Parathyroid adenoma (tissue), 2 donors: ENCODE data around the gene ALK.

Experiments
- H2AFZ ChIP-seq: fragments of 300-600 bp; sonication (generic); one replicate; pipeline ENCODE4 v1.7.0; 2017; ENCODE audit warnings: antibody characterized with exemption, mild to moderate bottlenecking
- H3K27ac ChIP-seq: fragments of 300-600 bp; sonication (generic); one replicate; pipeline ENCODE4 v1.7.0; 2017
- H3K27me3 ChIP-seq: fragments of 300-600 bp; sonication (generic); one replicate; pipeline ENCODE4 v1.7.0; 2017; ENCODE audit warnings: low read length; ENCODE audit not compliant: control insufficient read depth, insufficient read depth
- H3K36me3 ChIP-seq: fragments of 300-600 bp; sonication (generic); one replicate; pipeline ENCODE4 v1.7.0; 2017; ENCODE audit warnings: low read length; ENCODE audit not compliant: control insufficient read depth, insufficient read depth
- H3K4me1 ChIP-seq: fragments of 300-600 bp; sonication (generic); one replicate; pipeline ENCODE4 v1.7.0; 2017; ENCODE audit warnings: control low read depth
- H3K4me2 ChIP-seq: fragments of 300-600 bp; sonication (generic); one replicate; pipeline ENCODE4 v1.7.0; 2017; ENCODE audit warnings: low read length
- H3K4me3 ChIP-seq: fragments of 300-600 bp; sonication (generic); one replicate; pipeline ENCODE4 v1.7.0; 2017; ENCODE audit warnings: low read depth, low read length
- H3K79me2 ChIP-seq: fragments of 300-600 bp; sonication (generic); one replicate; pipeline ENCODE4 v1.7.0; 2017; ENCODE audit warnings: control low read depth
- H3K9ac ChIP-seq: fragments of 300-600 bp; sonication (generic); one replicate; pipeline ENCODE4 v1.7.0; 2017; ENCODE audit warnings: mild to moderate bottlenecking
- H3K9me3 ChIP-seq: fragments of 300-600 bp; sonication (generic); one replicate; pipeline ENCODE4 v1.7.0; 2017; ENCODE audit warnings: low read length; ENCODE audit not compliant: control insufficient read depth
- TF ChIP-seq, protein P1 (sequence below): fragments of 300-600 bp; sonication (generic); IDR thresholded peaks from one replicate; pipeline ENCODE4 v1.7.0; 2017; ENCODE audit warnings: antibody characterized with exemption, mild to moderate bottlenecking
- donor health status: primary hyperparathyroidism.

The ALK gene

DNA sequence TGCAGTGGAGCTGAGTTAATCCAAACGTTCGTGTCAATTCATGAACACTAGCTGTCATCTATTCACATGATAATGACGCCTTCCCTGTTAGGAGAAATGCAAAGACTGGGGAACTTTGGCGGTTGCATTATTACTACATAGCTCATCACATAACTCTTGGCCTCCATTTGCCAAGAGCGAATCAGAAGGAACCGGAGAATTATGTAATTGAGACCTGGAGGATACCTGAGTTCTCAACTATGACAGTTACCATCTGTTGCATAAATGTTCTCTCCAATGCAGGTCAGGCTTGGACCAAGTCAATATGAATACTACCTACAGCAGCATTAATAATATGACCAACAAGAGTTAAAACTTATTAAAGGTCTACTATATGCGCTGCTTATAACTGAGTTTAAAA lies 531.7 kb downstream of the ALK start:
- Histone ChIP-seq H2AFZ (no peak overlapping the region), H3K4me3 (no peak overlapping the region), H3K9ac (no peak overlapping the region), H3K27me3 (no peaks in the 10 kb centered on the region), H3K36me3 (no peaks in the 10 kb centered on the region), H3K27ac (no peak overlapping the region), H3K9me3 (no peaks in the 10 kb centered on the region), H3K4me1 (no peaks in the 10 kb centered on the region), H3K4me2 (no peak overlapping the region), H3K79me2 (no peaks in the 10 kb centered on the region)
- TF ChIP-seq, protein P1, sequence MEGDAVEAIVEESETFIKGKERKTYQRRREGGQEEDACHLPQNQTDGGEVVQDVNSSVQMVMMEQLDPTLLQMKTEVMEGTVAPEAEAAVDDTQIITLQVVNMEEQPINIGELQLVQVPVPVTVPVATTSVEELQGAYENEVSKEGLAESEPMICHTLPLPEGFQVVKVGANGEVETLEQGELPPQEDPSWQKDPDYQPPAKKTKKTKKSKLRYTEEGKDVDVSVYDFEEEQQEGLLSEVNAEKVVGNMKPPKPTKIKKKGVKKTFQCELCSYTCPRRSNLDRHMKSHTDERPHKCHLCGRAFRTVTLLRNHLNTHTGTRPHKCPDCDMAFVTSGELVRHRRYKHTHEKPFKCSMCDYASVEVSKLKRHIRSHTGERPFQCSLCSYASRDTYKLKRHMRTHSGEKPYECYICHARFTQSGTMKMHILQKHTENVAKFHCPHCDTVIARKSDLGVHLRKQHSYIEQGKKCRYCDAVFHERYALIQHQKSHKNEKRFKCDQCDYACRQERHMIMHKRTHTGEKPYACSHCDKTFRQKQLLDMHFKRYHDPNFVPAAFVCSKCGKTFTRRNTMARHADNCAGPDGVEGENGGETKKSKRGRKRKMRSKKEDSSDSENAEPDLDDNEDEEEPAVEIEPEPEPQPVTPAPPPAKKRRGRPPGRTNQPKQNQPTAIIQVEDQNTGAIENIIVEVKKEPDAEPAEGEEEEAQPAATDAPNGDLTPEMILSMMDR, result no peak

DNA sequence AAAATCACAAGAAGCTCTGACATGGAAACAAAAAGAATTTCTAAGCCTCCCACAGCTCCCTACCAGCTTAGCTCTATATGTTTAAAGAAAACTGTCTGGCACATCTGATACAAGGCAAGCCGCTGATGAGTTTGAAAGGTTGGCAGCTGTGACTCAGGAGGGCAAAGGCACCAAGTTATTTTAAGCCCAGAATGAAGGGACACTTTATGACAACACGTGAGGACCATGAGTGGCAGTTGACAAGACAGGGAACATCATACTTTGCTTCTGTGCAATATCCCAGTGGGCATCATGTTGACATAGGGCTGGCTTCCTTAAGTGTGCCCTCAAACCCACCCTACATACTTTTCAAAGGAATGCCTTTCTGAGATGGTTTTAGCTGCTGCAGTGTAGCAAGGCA lies 533.3 kb downstream of the ALK start:
- H2AFZ ChIP-seq, result no peak overlapping the region
- H3K27me3 ChIP-seq, result no peaks in the 10 kb centered on the region
- H3K79me2 ChIP-seq, result no peaks in the 10 kb centered on the region
- no peak overlapping the region for H3K4me2 ChIP-seq
- no peak overlapping the region for H3K4me3 ChIP-seq
- TF ChIP-seq, protein P1, result no peak
- H3K36me3 ChIP-seq, result no peaks in the 10 kb centered on the region
- H3K9ac ChIP-seq, result no peak overlapping the region
- no peaks in the 10 kb centered on the region for H3K4me1 ChIP-seq
- H3K9me3 ChIP-seq, result no peaks in the 10 kb centered on the region
- H3K27ac ChIP-seq, result no peak overlapping the region

DNA sequence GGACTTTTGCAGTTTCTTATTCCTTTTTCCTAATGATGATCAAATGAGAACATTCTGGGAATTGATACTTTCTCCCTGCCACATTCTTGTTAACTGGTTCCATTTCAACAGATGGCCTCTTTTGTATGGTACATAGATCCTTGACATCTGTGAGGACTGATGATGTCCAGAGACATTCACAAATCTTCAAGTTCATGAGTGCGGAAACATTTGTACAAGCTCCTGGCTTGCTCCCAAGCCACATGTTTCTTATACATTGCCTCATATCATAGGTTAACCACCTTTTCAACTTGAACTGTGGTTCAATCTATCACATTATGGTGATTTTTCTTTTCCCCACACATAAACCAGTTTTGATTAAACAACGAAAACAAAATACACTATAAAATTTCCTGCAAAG lies 538.9 kb downstream of the ALK start:
- Histone ChIP-seq H3K9me3 (no peaks in the 10 kb centered on the region), H3K9ac (no peak overlapping the region), H3K27ac (no peak overlapping the region), H2AFZ (no peak overlapping the region), H3K4me3 (no peak overlapping the region), H3K79me2 (no peaks in the 10 kb centered on the region), H3K36me3 (no peaks in the 10 kb centered on the region), H3K4me2 (no peak overlapping the region), H3K4me1 (no peaks in the 10 kb centered on the region), H3K27me3 (no peaks in the 10 kb centered on the region)
- TF ChIP-seq, protein P1, result no peak

DNA sequence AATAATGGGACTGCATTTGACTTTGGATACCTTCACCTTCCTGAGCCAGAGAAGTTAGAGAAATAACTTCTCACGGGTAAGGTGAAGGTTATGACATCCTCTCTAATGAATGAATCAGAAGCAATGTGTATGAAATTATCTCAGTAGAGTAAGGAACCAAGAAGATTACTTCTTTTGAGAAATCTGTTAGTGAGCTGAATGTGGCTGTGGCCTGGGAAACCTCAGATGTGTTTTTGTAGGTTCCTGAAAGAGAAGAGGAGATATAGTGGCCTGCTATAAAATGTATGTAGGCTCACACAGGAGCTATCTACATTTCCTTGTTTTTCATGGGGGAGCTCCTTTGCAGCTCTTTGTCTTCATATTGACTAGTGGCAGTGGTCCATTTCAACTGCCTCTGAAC lies 543.6 kb downstream of the ALK start:
- no peaks in the 10 kb centered on the region for H3K79me2 ChIP-seq
- H3K27me3 ChIP-seq, result no peaks in the 10 kb centered on the region
- H3K4me3 ChIP-seq, result no peak overlapping the region
- no peak overlapping the region for H3K27ac ChIP-seq
- H2AFZ ChIP-seq, result no peak overlapping the region
- no peaks in the 10 kb centered on the region for H3K4me1 ChIP-seq
- no peak overlapping the region for H3K9ac ChIP-seq
- no peaks in the 10 kb centered on the region for H3K36me3 ChIP-seq
- no peaks in the 10 kb centered on the region for H3K9me3 ChIP-seq
- no peak overlapping the region for H3K4me2 ChIP-seq
- TF ChIP-seq, protein P1, result no peak

DNA sequence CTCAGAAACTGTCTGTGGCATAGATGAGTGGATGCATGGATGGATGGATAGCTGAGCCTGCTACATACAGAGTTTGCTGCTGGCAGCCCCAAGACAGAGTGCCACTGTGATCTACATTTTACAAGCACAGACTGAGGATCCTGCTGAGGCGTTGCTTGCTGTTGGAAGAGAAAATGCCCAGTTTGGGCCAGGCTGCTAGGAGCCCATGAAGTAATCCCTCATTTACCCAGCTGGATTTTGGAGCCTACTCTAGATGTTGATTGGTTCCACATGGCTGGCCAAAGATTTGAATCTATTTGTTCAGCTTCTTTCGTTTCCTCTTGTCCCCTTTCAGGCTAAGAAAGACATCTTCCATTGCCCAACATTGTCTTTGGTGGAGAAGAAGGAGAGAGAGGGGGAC lies 544.8 kb downstream of the ALK start:
- Histone ChIP-seq H3K27me3 (no peaks in the 10 kb centered on the region), H3K4me3 (no peak overlapping the region), H3K9me3 (no peaks in the 10 kb centered on the region), H3K79me2 (no peaks in the 10 kb centered on the region), H3K9ac (no peak overlapping the region), H3K36me3 (no peaks in the 10 kb centered on the region), H3K27ac (no peak overlapping the region), H3K4me1 (no peaks in the 10 kb centered on the region), H2AFZ (no peak overlapping the region), H3K4me2 (no peak overlapping the region)
- TF ChIP-seq, protein P1, result no peak
